HCT116 (cell line): ENCODE results near the gene PLK4. TPM values are rescaled to one million over a fixed set of nuclear protein-coding genes. Genes with fewer than 3 reads are reported as not detected.

ENCODE experiments used
- ATAC-seq: fragments of 200-7000 bp; cut with Tn5 transposase; 2 replicates; pipeline ENCODE4 v1.9.1; 2020; ENCODE audit warnings: mild to moderate bottlenecking, moderate library complexity
- BruUV-seq: library from RNA; stranded (reverse); fragments of 400-500 nt; replicated peaks from 2 replicates; lab custom pipeline; 2021; lab: Mats Ljungman, UMichigan
- CTCF ChIA-PET: fragments of 300-600 bp; sonication (Branson Sonifier 250); formaldehyde crosslinking; loops from one replicate; lab custom pipeline; 2021; ENCODE audit warnings: antibody characterized with exemption; lab: Charles Lee
- POLR2A ChIA-PET: fragments of 300-600, 350-600 bp; sonication (Branson Sonifier 250); formaldehyde crosslinking; loops from one replicate; lab custom pipeline; 2021; ENCODE audit warnings: antibody characterized with exemption; lab: Charles Lee
- RAD21 ChIA-PET, 2 experiments: fragments of 300-600 bp; sonication (Branson Sonifier 250); formaldehyde crosslinking; loops; one replicate each; lab custom pipeline; 2023; ENCODE audit warnings: low total read pairs in 2 of 2; ENCODE audit not compliant: uncharacterized antibody in 2 of 2, unreplicated experiment in 2 of 2, low non-redundant PET in 1 of 2; lab: Charles Lee
- DNase-seq: peaks from one replicate; pipeline ENCODE4 v3.0.0-alpha.2; 2010; ENCODE audit warnings: low read depth, low spot score
- H2AFZ ChIP-seq: fragments of 200-600 bp; shearing (Covaris generic), sonication (generic); 2 replicates; pipeline ENCODE4 v1.6.1; 2017; ENCODE audit warnings: low read depth, mixed run types, mixed read lengths, antibody characterized with exemption, low read length; ENCODE audit not compliant: poor library complexity, severe bottlenecking
- H3K27ac ChIP-seq: 2 replicates; pipeline ENCODE4 v1.5.1; 2012; ENCODE audit warnings: low read depth, low read length
- H3K27me3 ChIP-seq: fragments of 200-600 bp; sonication (generic); 2 replicates; pipeline ENCODE4 v1.6.1; 2016; ENCODE audit warnings: mixed run types, low read length, mixed read lengths; ENCODE audit not compliant: insufficient read depth
- H3K36me3 ChIP-seq, 2 experiments: fragments of 200-500 bp in 1 of 2; fragments of 200-600 bp in 1 of 2; sonication (Bioruptor generic) in 1 of 2; sonication (generic) in 1 of 2; 2 replicates each; pipeline versions ENCODE4 v1.5.1 to v1.6.1; 2014 to 2016; ENCODE audit warnings: low read length in 2 of 2, inconsistent platforms in 1 of 2, mixed read lengths in 1 of 2, mixed run types in 1 of 2; ENCODE audit not compliant: insufficient read depth in 2 of 2, control insufficient read depth in 1 of 2
- H3K4me1 ChIP-seq, 2 experiments: fragments of 200-600 bp in 1 of 2; sonication (generic) in 1 of 2; 2 replicates each; pipeline versions ENCODE4 v1.5.1 to v1.6.1; 2012 to 2017; ENCODE audit warnings: low read length in 2 of 2, inconsistent platforms in 1 of 2, mild to moderate bottlenecking in 1 of 2, mixed read lengths in 1 of 2, mixed run types in 1 of 2, moderate library complexity in 1 of 2; ENCODE audit not compliant: insufficient read depth in 2 of 2, control insufficient read depth in 1 of 2
- H3K4me2 ChIP-seq: fragments of 200-600 bp; sonication (generic); 2 replicates; pipeline ENCODE4 v1.6.1; 2017; ENCODE audit warnings: mixed run types, low read length, mixed read lengths
- H3K4me3 ChIP-seq, 2 experiments: fragments of 200-600 bp in 1 of 2; sonication (generic) in 1 of 2; replicated peaks in 1 of 2; 2 replicates each; pipeline ENCODE4 v1.5.1; 2011 to 2016; ENCODE audit warnings: low read length in 2 of 2, control low read depth in 1 of 2, low read depth in 1 of 2, mild to moderate bottlenecking in 1 of 2, mixed read lengths in 1 of 2, mixed run types in 1 of 2
- H3K79me2 ChIP-seq: fragments of 200-600 bp; sonication (generic); 2 replicates; pipeline ENCODE4 v1.6.1; 2017; ENCODE audit warnings: mild to moderate bottlenecking, mixed run types, low read length, moderate library complexity, mixed read lengths; ENCODE audit not compliant: insufficient read depth
- H3K9ac ChIP-seq: fragments of 200-600 bp; sonication (generic); 2 replicates; pipeline ENCODE4 v1.6.1; 2016; ENCODE audit warnings: low read length, mixed read lengths
- H3K9me2 ChIP-seq: fragments of 200-600 bp; sonication (generic), shearing (Covaris generic); 2 replicates; pipeline ENCODE4 v1.6.1; 2017; ENCODE audit warnings: mixed run types, mild to moderate bottlenecking, moderate library complexity; ENCODE audit not compliant: insufficient read depth
- H3K9me3 ChIP-seq, 2 experiments: fragments of 200-500 bp in 1 of 2; fragments of 200-600 bp in 1 of 2; sonication (Bioruptor generic) in 1 of 2; sonication (generic) in 1 of 2; 2 replicates each; pipeline ENCODE4 v1.6.1; 2014 to 2017; ENCODE audit warnings: low read length in 2 of 2, mixed read lengths in 2 of 2, inconsistent platforms in 1 of 2, low read depth in 1 of 2, mild to moderate bottlenecking in 1 of 2, mixed run types in 1 of 2, moderate library complexity in 1 of 2; ENCODE audit not compliant: control insufficient read depth in 1 of 2, insufficient read depth in 1 of 2
- H4K20me1 ChIP-seq: fragments of 200-600 bp; sonication (generic), shearing (Covaris generic); 2 replicates; pipeline ENCODE4 v1.6.1; 2017; ENCODE audit warnings: mixed run types, mild to moderate bottlenecking, moderate library complexity; ENCODE audit not compliant: insufficient read depth
- EGR1 ChIP-seq: IDR thresholded peaks from 2 replicates; pipeline ENCODE4 v1.6.1; 2012; ENCODE audit warnings: low read depth
- ELF1 ChIP-seq: IDR thresholded peaks from 2 replicates; pipeline ENCODE4 v1.6.1; 2012; ENCODE audit warnings: low read depth, borderline replicate concordance
- EZH2phosphoT487 ChIP-seq: fragments of 200-600 bp; IDR thresholded peaks from 2 replicates; pipeline ENCODE4 v1.6.1; 2018; ENCODE audit warnings: antibody characterized with exemption, borderline replicate concordance
- FOSL1 ChIP-seq: IDR thresholded peaks from 2 replicates; pipeline ENCODE4 v1.6.1; 2012; ENCODE audit warnings: low read depth
- JUND ChIP-seq: IDR thresholded peaks from 2 replicates; pipeline ENCODE4 v1.6.1; 2012
- POLR2AphosphoS5 ChIP-seq: IDR thresholded peaks from 2 replicates; pipeline ENCODE4 v1.6.1; 2011; ENCODE audit warnings: mild to moderate bottlenecking, low read depth, low read length, moderate library complexity
- SP1 ChIP-seq: IDR thresholded peaks from 2 replicates; pipeline ENCODE4 v1.6.1; 2012; ENCODE audit warnings: low read depth
- SRF ChIP-seq: IDR thresholded peaks from 2 replicates; pipeline ENCODE4 v1.6.1; 2012; ENCODE audit warnings: low read depth
- TCF7L2 ChIP-seq: IDR thresholded peaks from 2 replicates; pipeline ENCODE4 v1.7.0; 2011; ENCODE audit warnings: borderline replicate concordance, inconsistent platforms; ENCODE audit not compliant: insufficient read depth, insufficient read length; ENCODE audit errors: extremely low read depth
- YY1 ChIP-seq: IDR thresholded peaks from 2 replicates; pipeline ENCODE4 v1.6.1; 2011; ENCODE audit warnings: low read length, low read depth, moderate library complexity, mild to moderate bottlenecking; ENCODE audit not compliant: insufficient replicate concordance; ENCODE audit errors: extremely low read depth
- ZFX ChIP-seq: fragments of 450-650 bp; IDR thresholded peaks from 2 replicates; pipeline ENCODE4 v1.6.1; 2017
- ZNF274 ChIP-seq: fragments of 200-500 bp; sonication (Bioruptor generic); IDR thresholded peaks from 2 replicates; pipeline ENCODE4 v1.6.1; 2014; ENCODE audit warnings: mild to moderate bottlenecking, low read depth, low read length, inconsistent platforms
- intact Hi-C: fragments of 100-400 bp; cut with micrococcal nuclease; formaldehyde crosslinking; loops from 2 replicates; pipeline ENCODE4 v1.10.0; 2022
- total RNA-seq: library from RNA; stranded (reverse); gene quantifications from one replicate; pipeline ENCODE4 v1.2.1, GENCODE V29; 2021; ENCODE audit not compliant: unreplicated experiment
- TF ChIP-seq, protein P1 (sequence below): IDR thresholded peaks from 2 replicates; pipeline ENCODE4 v1.6.1; 2012
- TF ChIP-seq, protein P2 (sequence below): IDR thresholded peaks from 2 replicates; pipeline ENCODE4 v1.6.1; 2012
- TF ChIP-seq, protein P3 (sequence below): IDR thresholded peaks from 2 replicates; pipeline ENCODE4 v1.6.1; 2012; ENCODE audit warnings: low read depth

Gene PLK4
- total RNA-seq, 1 experiment from 2014 or later: 34.8 TPM

DNA sequence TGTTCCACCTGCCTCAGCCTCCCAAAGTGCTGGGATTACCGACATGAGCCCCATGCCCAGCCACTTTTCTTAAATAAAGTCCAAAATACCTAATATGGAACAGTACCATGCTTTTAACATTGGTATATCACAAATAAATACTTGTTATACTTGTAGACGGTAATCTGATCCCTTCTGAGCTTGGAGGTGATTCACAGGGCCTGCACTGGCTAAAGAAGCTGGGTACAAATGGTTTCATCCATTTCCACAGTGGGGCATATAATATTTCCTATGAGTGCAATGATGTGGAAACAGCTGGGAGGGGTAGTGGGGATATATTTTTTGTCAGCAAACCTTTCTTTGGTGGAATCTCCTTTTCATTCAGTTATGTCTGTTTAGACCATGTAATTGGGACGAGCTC lies 35.8 kb downstream of the PLK4 start:
- ATAC-seq (no peak), DNase-seq (no peak)
- RAD21 ChIA-PET: no interaction called here
- Histone ChIP-seq H3K4me2 (no peak overlapping the region), H3K4me1 (no peaks in the 10 kb centered on the region), H3K36me3 (peaks cover 7 to 9% of the 10 kb centered on the region in 2 experiments; a peak in 3 of 4 replicates), H3K4me3 (no peak overlapping the region), H4K20me1 (no peaks in the 10 kb centered on the region), H3K27me3 (no peaks in the 10 kb centered on the region), H3K9ac (no peak overlapping the region), H3K9me3 (no peaks in the 10 kb centered on the region), H2AFZ (no peak overlapping the region), H3K9me2 (no peaks in the 10 kb centered on the region), H3K79me2 (no peaks in the 10 kb centered on the region), H3K27ac (no peak overlapping the region)
- CTCF ChIA-PET: no interaction called here
- POLR2A ChIA-PET: no interaction called here
- no peak for TF ChIP-seq YY1
- TF ChIP-seq, protein P1, sequence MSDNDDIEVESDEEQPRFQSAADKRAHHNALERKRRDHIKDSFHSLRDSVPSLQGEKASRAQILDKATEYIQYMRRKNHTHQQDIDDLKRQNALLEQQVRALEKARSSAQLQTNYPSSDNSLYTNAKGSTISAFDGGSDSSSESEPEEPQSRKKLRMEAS: no peak
- TF ChIP-seq, protein P2, sequence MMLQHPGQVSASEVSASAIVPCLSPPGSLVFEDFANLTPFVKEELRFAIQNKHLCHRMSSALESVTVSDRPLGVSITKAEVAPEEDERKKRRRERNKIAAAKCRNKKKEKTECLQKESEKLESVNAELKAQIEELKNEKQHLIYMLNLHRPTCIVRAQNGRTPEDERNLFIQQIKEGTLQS: no peak
- TF ChIP-seq SRF: no peak
- TF ChIP-seq EGR1: no peak
- no peak for TF ChIP-seq ZNF274
- no peak for TF ChIP-seq EZH2phosphoT487
- intact Hi-C loops: no loop called here
- no TSS peak for BruUV-seq

DNA sequence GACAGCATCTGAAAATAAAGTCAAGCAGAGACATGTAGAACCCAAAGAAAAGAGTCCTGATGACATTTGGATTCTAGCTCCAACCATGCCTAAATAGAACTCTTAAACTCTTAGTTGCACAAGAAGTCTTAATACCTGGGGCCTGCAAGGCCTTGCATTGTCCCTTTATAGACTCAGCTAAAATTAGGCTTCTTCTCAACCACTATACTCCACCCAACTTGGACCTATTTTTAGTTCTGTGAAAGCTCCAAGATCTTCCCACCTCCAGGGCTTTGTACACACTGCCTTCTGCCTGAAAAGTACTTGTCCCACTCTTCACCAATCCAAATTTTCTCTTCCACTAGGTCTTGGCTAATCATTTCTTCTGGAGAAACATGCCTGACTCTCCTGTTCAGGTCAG lies 36.5 kb downstream of the PLK4 start:
- intact Hi-C loops: no loop called here
- H3K4me2 ChIP-seq: no peak overlapping the region
- no peak overlapping the region for H3K27ac ChIP-seq
- no peaks in the 10 kb centered on the region for H3K9me3 ChIP-seq
- POLR2A ChIA-PET: no interaction called here
- ATAC-seq: no peak
- H3K4me3 ChIP-seq: no peak overlapping the region
- DNase-seq: no peak
- no peaks in the 10 kb centered on the region for H3K4me1 ChIP-seq
- no peaks in the 10 kb centered on the region for H3K27me3 ChIP-seq
- peaks cover 7 to 9% of the 10 kb centered on the region in 2 experiments; a peak in 3 of 4 replicates for H3K36me3 ChIP-seq
- no peak overlapping the region for H2AFZ ChIP-seq
- RAD21 ChIA-PET: no interaction called here
- H4K20me1 ChIP-seq: no peaks in the 10 kb centered on the region
- no peak overlapping the region for H3K9ac ChIP-seq
- CTCF ChIA-PET: no interaction called here
- H3K9me2 ChIP-seq: no peaks in the 10 kb centered on the region
- no TSS peak for BruUV-seq
- H3K79me2 ChIP-seq: no peaks in the 10 kb centered on the region
- TF ChIP-seq TCF7L2: no peak
- TF ChIP-seq EGR1: no peak
- TF ChIP-seq, protein P2: no peak
- no peak for TF ChIP-seq SP1
- no peak for TF ChIP-seq JUND
- TF ChIP-seq POLR2AphosphoS5: no peak
- TF ChIP-seq ZNF274: no peak
- TF ChIP-seq ZFX: no peak
- TF ChIP-seq FOSL1: no peak
- TF ChIP-seq SRF: no peak
- TF ChIP-seq, protein P3, sequence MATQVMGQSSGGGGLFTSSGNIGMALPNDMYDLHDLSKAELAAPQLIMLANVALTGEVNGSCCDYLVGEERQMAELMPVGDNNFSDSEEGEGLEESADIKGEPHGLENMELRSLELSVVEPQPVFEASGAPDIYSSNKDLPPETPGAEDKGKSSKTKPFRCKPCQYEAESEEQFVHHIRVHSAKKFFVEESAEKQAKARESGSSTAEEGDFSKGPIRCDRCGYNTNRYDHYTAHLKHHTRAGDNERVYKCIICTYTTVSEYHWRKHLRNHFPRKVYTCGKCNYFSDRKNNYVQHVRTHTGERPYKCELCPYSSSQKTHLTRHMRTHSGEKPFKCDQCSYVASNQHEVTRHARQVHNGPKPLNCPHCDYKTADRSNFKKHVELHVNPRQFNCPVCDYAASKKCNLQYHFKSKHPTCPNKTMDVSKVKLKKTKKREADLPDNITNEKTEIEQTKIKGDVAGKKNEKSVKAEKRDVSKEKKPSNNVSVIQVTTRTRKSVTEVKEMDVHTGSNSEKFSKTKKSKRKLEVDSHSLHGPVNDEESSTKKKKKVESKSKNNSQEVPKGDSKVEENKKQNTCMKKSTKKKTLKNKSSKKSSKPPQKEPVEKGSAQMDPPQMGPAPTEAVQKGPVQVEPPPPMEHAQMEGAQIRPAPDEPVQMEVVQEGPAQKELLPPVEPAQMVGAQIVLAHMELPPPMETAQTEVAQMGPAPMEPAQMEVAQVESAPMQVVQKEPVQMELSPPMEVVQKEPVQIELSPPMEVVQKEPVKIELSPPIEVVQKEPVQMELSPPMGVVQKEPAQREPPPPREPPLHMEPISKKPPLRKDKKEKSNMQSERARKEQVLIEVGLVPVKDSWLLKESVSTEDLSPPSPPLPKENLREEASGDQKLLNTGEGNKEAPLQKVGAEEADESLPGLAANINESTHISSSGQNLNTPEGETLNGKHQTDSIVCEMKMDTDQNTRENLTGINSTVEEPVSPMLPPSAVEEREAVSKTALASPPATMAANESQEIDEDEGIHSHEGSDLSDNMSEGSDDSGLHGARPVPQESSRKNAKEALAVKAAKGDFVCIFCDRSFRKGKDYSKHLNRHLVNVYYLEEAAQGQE: no peak
- no peak for TF ChIP-seq YY1
- no peak for TF ChIP-seq ELF1
